Endothelial cell of umbilical vein (primary cell): ENCODE results near the gene NR6A1.

ENCODE experiments used
- CTCF ChIP-seq, 2 donors: IDR thresholded peaks; 1 replicate in 1 of 2; 2 replicates in 1 of 2; pipeline ENCODE4 v1.5.1; 2011; ENCODE audit warnings: low read length in 2 of 2, mild to moderate bottlenecking in 2 of 2, moderate library complexity in 2 of 2, control low read depth in 1 of 2, inconsistent platforms in 1 of 2, low read depth in 1 of 2; ENCODE audit not compliant: insufficient read depth in 1 of 2; ENCODE audit errors: extremely low read depth in 1 of 2
- EZH2 ChIP-seq: IDR thresholded peaks from 2 replicates; pipeline ENCODE4 v1.6.1; 2012; ENCODE audit warnings: borderline replicate concordance, low read depth, mild to moderate bottlenecking, moderate library complexity, low read length, inconsistent platforms; ENCODE audit not compliant: severe bottlenecking
- GATA2 ChIP-seq: IDR thresholded peaks from 2 replicates; pipeline ENCODE4 v1.7.0; 2011; ENCODE audit warnings: low read depth, mild to moderate bottlenecking, moderate library complexity, mixed read lengths, low read length; ENCODE audit not compliant: insufficient read length, insufficient read depth
- MYC ChIP-seq: IDR thresholded peaks from one replicate; pipeline ENCODE4 v1.6.1; 2011; ENCODE audit warnings: mild to moderate bottlenecking, low read depth, low read length
- POLR2A ChIP-seq: IDR thresholded peaks from 2 replicates; pipeline ENCODE4 v1.6.1; 2012; ENCODE audit warnings: low read depth, mild to moderate bottlenecking, control low read depth, low read length
- POLR2AphosphoS5 ChIP-seq: IDR thresholded peaks from 2 replicates; pipeline ENCODE4 v1.6.1; 2012; ENCODE audit warnings: low read depth, mild to moderate bottlenecking, control low read depth, low read length, moderate library complexity; ENCODE audit not compliant: insufficient read depth
- TF ChIP-seq, protein P1 (sequence below): IDR thresholded peaks from 2 replicates; pipeline ENCODE4 v1.6.1; 2011; ENCODE audit not compliant: insufficient read depth, insufficient read length

- TF ChIP-seq POLR2AphosphoS5, result no peak
- TF ChIP-seq CTCF (IDR thresholded peaks at IDR 0.05; ENCODE audit: extremely low read depth in 1 of 2, insufficient read depth in 1 of 2, low read depth in 1 of 2, low read length in 2 of 2), result no peak
- TF ChIP-seq, protein P1, sequence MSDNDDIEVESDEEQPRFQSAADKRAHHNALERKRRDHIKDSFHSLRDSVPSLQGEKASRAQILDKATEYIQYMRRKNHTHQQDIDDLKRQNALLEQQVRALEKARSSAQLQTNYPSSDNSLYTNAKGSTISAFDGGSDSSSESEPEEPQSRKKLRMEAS, result no peak
- no peak for TF ChIP-seq POLR2A
- no peak for TF ChIP-seq EZH2
- TF ChIP-seq MYC, result no peak
- TF ChIP-seq GATA2, result no peak
Observed at GRCh38 chr9:124613849-124614248, 157.3 kb downstream of the NR6A1 start.
